AG04449 (cell line): Measurements from ENCODE around the gene ATXN7L1.

Source experiments
- CTCF ChIA-PET: fragments of 350-600 bp; formaldehyde crosslinking; extraction: SDS; loops from one replicate; lab custom pipeline; 2021; ENCODE audit warnings: antibody characterized with exemption; lab: Yijun Ruan, JAX
- POLR2A ChIA-PET: fragments of 400-600, 350-600 bp; formaldehyde crosslinking; extraction: SDS; loops from one replicate; lab custom pipeline; 2020; ENCODE audit warnings: antibody characterized with exemption, inconsistent platforms; lab: Yijun Ruan, JAX
- DNase-seq: peaks from one replicate; pipeline ENCODE4 v3.0.0-alpha.2; 2010; ENCODE audit warnings: low read depth, low spot score
- H3K4me3 ChIP-seq: 2 replicates; pipeline ENCODE4 v1.5.1; 2011; ENCODE audit warnings: low read depth, mild to moderate bottlenecking, control low read depth, low read length
- TF ChIP-seq, protein P1 (sequence below): IDR thresholded peaks from one replicate; pipeline ENCODE4 v1.5.1; 2011; ENCODE audit warnings: mild to moderate bottlenecking, moderate library complexity, low read length, control low read depth, inconsistent platforms; ENCODE audit not compliant: insufficient read depth; ENCODE audit errors: missing control alignments

ATXN7L1 gene

DNA sequence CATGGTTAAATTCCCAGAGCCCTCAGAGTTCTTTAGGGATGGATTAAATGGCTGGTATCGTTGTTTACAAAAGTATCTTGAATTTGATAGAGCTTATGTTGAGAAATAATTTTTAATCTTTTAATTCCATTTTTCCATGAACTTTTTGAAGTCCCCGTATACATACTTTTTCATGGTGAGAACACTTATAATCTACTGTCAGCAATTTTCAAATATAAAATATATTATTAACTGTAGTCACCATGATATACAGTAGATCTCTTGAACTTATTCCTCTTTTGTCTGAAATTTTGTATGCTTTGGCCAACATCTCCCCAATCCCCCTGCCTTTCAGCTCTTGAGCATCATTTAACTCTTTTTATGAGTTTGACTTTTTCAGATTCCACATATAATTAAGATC, 304.5 kb downstream of the ATXN7L1 start:
- POLR2A ChIA-PET = no interaction called here
- TF ChIP-seq, protein P1, sequence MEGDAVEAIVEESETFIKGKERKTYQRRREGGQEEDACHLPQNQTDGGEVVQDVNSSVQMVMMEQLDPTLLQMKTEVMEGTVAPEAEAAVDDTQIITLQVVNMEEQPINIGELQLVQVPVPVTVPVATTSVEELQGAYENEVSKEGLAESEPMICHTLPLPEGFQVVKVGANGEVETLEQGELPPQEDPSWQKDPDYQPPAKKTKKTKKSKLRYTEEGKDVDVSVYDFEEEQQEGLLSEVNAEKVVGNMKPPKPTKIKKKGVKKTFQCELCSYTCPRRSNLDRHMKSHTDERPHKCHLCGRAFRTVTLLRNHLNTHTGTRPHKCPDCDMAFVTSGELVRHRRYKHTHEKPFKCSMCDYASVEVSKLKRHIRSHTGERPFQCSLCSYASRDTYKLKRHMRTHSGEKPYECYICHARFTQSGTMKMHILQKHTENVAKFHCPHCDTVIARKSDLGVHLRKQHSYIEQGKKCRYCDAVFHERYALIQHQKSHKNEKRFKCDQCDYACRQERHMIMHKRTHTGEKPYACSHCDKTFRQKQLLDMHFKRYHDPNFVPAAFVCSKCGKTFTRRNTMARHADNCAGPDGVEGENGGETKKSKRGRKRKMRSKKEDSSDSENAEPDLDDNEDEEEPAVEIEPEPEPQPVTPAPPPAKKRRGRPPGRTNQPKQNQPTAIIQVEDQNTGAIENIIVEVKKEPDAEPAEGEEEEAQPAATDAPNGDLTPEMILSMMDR = no peak
- DNase-seq = no peak
- CTCF ChIA-PET = interaction anchor here (0.9 to 2.6 kb wide), 2 partner anchors 10 to 20 kb away, joined by 3 to 8 read pairs; partner anchors contain the start of gene EFCAB10
- no peak overlapping the region for H3K4me3 ChIP-seq

DNA sequence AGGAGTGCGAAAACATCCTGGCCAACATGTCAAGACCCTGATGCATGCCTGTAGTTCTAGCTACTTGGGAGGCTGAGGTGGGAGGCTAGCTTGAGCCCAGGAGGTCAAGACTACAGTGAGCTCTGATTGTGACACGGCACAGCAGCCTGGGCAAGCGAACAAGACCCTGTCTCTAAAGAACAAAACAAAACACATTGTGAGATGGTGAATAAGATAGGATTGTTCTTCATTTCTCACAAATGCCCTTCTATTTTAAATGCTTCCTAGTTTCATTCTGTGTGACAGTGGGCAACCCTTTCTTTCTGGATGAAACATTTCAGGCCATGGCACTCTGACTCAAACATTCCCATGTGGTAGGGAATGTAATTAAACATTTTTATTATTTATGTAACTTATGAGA, 308.6 kb downstream of the ATXN7L1 start:
- CTCF ChIA-PET = interaction anchor here (1.1 kb wide), 1 partner anchor 13 kb away, joined by 3 read pairs; no protein-coding TSS in a partner anchor
- POLR2A ChIA-PET = no interaction called here
- H3K4me3 ChIP-seq = no peak overlapping the region
- no peak for DNase-seq
- TF ChIP-seq, protein P1 = no peak

DNA sequence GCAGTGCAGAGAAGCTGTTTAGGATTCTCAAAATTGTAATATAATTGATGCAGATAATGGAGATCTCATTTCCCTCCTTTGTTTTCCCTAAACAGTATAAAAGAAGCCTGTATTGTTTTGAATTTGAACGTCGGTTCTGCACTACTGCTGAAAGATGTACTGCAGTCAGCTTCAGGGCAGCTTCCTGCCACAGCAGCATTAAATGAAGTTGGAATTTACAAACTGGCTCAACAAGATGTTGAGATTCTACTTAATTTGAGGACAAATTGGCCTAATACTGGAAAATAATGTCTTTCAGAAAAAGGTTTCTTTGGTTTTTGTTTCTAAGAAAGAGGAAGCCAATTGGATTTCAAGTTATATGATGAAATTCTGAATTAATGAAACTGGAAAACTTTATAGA, 309.4 kb downstream of the ATXN7L1 start:
- no peak for DNase-seq
- TF ChIP-seq, protein P1 = no peak
- H3K4me3 ChIP-seq = no peak overlapping the region
- POLR2A ChIA-PET = interaction anchor here (0.6 kb wide), 1 partner anchor 472 kb away, joined by 3 read pairs; no protein-coding TSS in a partner anchor
- CTCF ChIA-PET = interaction anchor here (1.3 to 2.9 kb wide), 2 partner anchors 12 to 35 kb away, joined by 4 to 13 read pairs; partner anchors contain the start of gene RINT1

DNA sequence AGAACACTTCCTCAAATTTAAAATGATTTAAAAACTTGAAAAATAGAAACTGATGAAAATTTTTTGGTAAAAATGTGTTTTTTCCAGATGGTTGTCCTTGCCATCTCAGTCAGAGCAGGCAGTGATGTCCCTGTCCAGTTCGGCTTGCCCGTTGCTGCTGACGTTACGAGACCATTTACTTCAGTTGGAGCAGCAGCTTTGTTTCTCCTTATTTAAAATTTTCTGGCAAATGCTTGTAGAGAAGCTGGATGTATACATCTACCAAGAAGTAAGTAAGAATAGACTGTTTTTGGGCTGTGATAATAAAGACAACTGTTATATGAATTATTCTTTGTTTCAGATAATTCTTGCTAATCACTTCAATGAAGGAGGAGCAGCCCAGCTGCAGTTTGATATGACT, 311.2 kb downstream of the ATXN7L1 start:
- CTCF ChIA-PET = interaction anchor here (1.0 to 2.9 kb wide), 6 partner anchors 11 to 66 kb away, joined by 3 to 13 read pairs (median 3); partner anchors contain the start of genes EFCAB10 and RINT1
- POLR2A ChIA-PET = no interaction called here
- DNase-seq = no peak
- no peak overlapping the region for H3K4me3 ChIP-seq
- TF ChIP-seq, protein P1 = no peak

DNA sequence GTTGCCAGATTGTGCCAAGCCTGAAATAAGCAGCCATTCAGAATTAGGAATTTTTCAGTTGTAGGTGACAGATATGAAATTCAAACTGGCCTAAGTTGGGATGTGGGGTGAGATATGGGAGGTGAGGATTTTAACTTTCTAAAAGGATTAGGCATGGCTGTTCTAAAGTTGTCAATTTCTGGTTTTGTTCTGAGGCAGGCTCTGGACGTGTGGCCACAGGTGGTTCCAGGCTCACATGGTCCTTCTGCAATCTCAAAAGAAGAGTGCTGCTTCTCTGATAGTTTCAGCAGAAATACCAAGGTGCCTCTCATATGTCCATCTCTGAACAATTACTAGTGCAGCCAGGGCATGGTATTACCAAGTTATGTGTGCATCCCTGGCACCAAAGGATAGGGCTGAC, 316.5 kb downstream of the ATXN7L1 start:
- ChIA-PET CTCF (no interaction called here), POLR2A (no interaction called here)
- TF ChIP-seq, protein P1 = no peak
- no peak for DNase-seq
- no peak overlapping the region for H3K4me3 ChIP-seq
